GM20000 (cell line): ENCODE measurements around the gene CARD9.

Experiments used
- DNase-seq: peaks from one replicate; pipeline ENCODE4 v3.0.0; 2012; ENCODE audit warnings: low spot score
- TF ChIP-seq, protein P1 (sequence below): IDR thresholded peaks from 2 replicates; pipeline ENCODE4 v1.5.1; 2012; ENCODE audit warnings: mild to moderate bottlenecking, control low read depth; ENCODE audit errors: extremely low read depth, missing control alignments

The CARD9 gene

DNA sequence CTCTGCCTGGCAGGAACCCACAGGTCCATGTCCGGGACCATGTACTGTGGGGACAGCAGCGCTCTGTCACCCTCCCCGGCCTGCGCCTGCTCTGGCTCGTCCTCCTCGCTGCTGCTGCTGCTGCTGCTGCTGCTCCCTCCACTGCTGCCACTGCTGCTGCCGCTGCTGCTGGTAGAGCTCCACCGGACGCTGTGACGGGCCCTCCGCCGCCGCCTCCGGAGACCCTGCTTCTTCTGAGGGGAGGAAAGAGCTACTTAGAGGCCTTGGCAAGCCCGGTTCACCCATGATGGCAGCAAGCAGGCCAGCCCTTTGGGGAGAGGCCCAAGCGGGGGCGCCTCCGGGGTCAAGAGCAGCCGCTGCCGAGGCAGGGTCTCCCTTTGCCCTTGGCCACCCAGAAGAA lies 10.0 kb upstream of the CARD9 start:
- DNase-seq = no peak
- TF ChIP-seq, protein P1, sequence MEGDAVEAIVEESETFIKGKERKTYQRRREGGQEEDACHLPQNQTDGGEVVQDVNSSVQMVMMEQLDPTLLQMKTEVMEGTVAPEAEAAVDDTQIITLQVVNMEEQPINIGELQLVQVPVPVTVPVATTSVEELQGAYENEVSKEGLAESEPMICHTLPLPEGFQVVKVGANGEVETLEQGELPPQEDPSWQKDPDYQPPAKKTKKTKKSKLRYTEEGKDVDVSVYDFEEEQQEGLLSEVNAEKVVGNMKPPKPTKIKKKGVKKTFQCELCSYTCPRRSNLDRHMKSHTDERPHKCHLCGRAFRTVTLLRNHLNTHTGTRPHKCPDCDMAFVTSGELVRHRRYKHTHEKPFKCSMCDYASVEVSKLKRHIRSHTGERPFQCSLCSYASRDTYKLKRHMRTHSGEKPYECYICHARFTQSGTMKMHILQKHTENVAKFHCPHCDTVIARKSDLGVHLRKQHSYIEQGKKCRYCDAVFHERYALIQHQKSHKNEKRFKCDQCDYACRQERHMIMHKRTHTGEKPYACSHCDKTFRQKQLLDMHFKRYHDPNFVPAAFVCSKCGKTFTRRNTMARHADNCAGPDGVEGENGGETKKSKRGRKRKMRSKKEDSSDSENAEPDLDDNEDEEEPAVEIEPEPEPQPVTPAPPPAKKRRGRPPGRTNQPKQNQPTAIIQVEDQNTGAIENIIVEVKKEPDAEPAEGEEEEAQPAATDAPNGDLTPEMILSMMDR = no peak

DNA sequence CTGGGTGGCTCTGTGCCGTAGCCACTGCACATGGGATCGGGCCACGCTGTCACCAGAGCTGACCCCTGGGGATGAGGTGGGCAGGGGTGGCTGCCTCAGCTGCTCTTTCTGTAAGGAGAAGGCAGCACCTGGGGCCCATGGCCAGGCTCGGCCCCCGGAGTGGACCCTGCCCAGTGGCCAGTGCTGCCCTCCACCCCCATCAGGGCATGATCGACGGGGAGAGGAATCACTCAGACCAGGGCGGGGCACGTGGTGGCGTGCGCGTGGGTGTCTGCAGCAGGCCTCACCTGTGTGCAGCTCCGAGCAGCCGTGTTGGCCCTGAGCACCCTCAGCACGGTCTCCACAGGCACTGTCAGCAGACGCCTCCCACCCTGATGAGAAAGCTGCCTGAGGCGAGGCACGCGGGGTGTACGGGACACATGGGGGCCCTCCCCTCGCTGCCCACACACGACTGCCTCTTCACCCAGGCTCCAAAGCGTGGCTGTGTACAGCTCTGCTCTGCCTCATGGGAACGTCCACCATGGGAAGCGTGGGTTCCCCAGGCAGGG lies 8.6 kb upstream of the CARD9 start:
- TF ChIP-seq, protein P1 = no peak
- no peak for DNase-seq

DNA sequence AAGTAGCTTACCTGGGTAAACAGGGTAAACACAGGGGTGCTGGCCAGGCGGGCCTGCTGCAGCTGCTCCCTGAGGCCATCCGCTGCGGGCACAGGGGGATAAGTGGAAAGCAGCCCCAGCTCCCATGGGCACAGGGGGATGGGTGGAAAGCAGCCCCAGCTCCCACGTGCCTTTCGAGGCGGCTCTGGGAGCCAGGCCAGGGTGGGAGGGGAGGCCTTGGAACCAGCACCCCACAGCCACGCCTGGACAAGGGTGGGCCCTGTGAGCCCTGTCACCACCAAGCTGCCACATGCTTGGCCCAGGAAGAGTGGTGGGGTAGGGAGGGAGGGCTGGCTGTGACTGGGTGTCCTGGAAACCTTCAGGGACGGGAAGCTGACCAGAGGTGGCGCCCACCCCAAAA lies 7.8 kb upstream of the CARD9 start:
- TF ChIP-seq, protein P1 = no peak
- no peak for DNase-seq

DNA sequence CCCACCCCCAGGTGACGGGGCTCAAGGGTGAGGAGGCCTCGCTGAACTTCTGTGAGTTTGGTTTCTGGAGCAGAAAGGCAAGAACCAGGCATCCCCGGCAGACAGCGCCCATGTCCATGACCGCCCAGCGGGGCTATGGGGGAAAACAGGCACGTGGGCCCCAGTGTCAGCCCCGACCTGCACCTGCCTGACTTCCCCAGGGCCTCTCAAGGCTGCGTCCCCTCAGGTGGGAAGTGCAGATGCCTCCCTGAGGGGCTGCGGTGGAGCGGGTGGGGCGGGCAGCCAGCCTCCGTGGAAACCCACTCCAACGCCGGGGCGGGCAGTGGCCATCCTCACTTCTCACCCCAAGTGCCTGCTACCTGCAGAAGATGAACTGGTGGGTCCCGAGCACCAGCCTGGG lies 6.9 kb upstream of the CARD9 start:
- no peak for DNase-seq
- TF ChIP-seq, protein P1 = no peak

DNA sequence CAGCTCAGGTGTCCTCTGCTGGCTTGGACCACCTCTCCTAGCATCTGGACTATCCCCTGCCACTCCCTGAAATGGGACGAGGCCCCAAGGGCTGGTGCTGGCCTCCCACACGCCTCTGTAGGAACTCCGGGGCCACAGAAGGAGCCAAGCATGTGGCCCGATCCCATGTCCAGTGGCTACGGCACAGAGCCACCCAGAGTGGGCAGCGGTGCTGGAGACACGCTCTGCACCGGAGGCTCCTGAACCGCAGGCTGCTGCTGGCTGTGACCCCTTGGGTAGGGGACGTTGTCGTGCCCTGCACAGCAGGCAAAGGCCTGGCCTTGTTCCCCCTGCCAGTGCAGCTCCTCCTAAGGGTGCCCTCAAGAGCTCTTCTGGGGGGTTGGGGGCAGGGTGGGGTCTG lies 6.4 kb upstream of the CARD9 start:
- DNase-seq = no peak
- TF ChIP-seq, protein P1 = no peak

DNA sequence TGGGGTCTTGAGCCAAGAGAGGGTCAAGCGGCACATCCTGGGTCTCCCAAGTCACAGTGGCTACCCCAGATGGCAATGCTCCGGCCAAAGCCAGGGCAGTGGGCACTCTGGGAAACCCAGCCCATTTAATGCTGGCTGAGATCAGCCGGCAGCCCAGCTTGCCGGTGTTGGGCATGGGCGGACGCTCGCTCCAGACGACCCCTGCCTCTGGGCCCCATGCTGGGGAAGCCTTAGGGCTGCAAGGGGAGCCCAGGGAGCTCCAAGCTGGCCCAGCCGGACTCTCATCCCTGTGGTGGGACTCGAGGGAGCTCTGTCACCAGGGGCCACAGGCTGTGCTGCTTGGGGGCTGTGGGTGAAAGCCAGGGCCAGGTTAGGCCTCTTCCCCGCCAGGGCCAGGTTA lies 5.9 kb upstream of the CARD9 start:
- no peak for DNase-seq
- TF ChIP-seq, protein P1 = no peak

DNA sequence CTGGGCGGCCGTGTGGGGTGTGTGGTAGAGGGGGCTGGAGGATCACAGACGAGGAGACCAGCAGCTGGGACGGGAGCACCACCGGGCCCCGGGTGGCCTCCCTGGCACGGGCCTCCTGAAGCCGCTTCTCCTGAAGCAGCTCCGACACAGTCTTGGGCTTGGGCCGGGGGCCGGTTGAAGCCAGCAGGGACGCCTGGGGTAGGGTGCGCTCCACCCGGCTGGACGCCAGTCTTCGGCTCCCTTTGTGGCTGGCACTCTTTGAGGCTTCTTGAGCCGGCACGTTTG lies 5.5 kb upstream of the CARD9 start:
- TF ChIP-seq, protein P1 = no peak
- DNase-seq = no peak
